ENCODE results near the gene RASL11B. TPM values are rescaled to one million over a fixed set of nuclear protein-coding genes. Genes with fewer than 3 reads are reported as not detected.

The RASL11B gene
- total RNA-seq, 2 donors from 2014 or later: 0.35 TPM; not detected in 1

DNA sequence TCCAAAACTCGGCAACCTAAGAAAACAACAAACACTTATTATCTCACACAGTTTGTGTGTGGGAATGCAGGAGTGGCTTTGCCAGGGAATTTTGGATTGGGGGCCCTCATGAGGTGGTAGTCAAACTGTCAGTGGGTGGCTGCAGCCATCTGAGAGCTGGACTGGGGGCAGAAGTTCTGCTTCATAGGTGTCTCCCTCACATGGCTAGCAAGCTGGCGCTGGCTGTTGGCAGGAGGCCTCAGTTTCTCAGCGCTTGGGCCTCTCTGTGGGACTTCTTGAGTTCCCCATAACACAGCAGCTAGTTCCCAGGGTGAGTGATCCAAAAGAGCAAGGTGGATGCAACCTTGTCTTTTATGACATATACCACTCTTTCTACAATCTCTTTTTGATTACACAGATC is 26.0 kb upstream of the RASL11B start:
- TF ChIP-seq, protein P1, sequence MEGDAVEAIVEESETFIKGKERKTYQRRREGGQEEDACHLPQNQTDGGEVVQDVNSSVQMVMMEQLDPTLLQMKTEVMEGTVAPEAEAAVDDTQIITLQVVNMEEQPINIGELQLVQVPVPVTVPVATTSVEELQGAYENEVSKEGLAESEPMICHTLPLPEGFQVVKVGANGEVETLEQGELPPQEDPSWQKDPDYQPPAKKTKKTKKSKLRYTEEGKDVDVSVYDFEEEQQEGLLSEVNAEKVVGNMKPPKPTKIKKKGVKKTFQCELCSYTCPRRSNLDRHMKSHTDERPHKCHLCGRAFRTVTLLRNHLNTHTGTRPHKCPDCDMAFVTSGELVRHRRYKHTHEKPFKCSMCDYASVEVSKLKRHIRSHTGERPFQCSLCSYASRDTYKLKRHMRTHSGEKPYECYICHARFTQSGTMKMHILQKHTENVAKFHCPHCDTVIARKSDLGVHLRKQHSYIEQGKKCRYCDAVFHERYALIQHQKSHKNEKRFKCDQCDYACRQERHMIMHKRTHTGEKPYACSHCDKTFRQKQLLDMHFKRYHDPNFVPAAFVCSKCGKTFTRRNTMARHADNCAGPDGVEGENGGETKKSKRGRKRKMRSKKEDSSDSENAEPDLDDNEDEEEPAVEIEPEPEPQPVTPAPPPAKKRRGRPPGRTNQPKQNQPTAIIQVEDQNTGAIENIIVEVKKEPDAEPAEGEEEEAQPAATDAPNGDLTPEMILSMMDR (IDR thresholded peaks at IDR 0.05): no peak
- no peak for DNase-seq
- intact Hi-C loops (cut with DNase I): no loop called here
- Histone ChIP-seq H3K9ac (ENCODE audit: low read depth in 2 of 2, low read length in 2 of 2) (no peak overlapping the region), H3K4me1 (no peaks in the 10 kb centered on the region), H3K9me3 (no peaks in the 10 kb centered on the region), H3K4me3 (no peak overlapping the region), H3K27me3 (no peaks in the 10 kb centered on the region), H3K27ac (no peak overlapping the region), H3K36me3 (no peaks in the 10 kb centered on the region)

DNA sequence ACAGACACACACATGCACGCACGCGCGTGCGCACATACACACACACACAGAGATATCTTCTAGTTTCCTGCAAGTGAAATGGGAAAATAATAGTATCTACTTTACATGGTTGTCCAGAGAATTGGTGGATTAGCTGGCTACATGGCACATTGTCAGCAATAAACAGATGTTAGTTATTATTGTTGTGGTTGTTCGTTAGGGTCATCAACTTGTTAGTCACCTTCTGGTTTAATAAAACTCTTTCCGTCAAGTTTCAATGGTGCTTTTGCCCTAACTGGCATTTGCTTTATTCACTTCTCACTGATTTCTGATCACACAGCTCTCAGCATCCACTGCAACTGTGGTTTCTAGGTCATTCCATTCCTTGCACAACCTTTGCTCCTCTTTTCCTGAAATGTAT is 25.4 kb upstream of the RASL11B start:
- Histone ChIP-seq H3K36me3 (no peaks in the 10 kb centered on the region), H3K4me1 (no peaks in the 10 kb centered on the region), H3K27me3 (no peaks in the 10 kb centered on the region), H3K9me3 (no peaks in the 10 kb centered on the region), H3K9ac (ENCODE audit: low read depth in 2 of 2, low read length in 2 of 2) (no peak overlapping the region), H3K4me3 (no peak overlapping the region), H3K27ac (no peak overlapping the region)
- intact Hi-C loops (cut with DNase I): no loop called here
- TF ChIP-seq, protein P1 (IDR thresholded peaks at IDR 0.05): no peak
- DNase-seq: no peak

DNA sequence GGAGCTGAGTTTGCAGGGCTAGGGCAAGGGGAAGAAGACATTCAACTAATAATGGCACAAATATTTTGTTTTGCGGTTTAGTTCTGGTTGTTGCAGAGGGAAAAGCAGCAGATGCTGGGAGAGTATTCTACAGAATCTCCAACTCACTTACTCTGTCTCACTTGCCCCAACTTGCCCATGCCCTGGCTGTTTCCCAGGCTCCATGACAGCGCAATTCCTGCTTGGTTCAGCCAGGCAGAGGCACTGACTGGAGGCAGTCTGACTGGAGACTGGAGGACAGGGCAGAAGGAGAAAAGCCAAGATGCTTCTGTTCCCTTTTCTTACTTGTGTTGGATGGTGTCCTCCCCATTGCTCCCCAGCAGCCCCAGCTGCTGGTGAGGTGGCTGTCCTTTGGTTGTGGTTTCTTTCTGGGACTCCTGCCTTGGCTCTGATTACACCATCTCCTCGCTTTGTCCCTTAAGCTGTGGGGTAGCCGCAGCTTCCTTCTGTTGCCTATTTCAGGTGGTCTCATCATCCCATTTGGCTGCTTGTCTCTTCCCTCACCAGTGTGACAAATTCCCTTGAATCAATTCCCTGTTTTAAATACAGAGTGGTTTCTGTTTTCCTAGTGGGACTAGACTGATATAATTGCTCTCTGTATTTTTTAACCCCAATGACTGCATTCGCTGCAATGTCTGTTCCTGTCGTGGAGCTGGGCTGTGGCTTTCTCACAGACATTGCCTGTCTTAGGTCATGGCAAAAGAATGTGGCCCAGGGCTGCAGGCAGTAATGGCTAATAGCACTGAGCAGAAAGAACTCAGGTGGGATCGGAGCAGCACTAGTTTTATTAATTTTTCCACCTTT is 24.2 kb upstream of the RASL11B start:
- Histone ChIP-seq H3K4me3 (no peak overlapping the region), H3K9ac (ENCODE audit: low read depth in 2 of 2, low read length in 2 of 2) (no peak overlapping the region), H3K4me1 (no peaks in the 10 kb centered on the region), H3K27ac (no peak overlapping the region), H3K36me3 (no peaks in the 10 kb centered on the region), H3K27me3 (no peaks in the 10 kb centered on the region), H3K9me3 (no peaks in the 10 kb centered on the region)
- TF ChIP-seq, protein P1 (IDR thresholded peaks at IDR 0.05): no peak
- DNase-seq: no peak
- intact Hi-C loops (cut with DNase I): no loop called here

DNA sequence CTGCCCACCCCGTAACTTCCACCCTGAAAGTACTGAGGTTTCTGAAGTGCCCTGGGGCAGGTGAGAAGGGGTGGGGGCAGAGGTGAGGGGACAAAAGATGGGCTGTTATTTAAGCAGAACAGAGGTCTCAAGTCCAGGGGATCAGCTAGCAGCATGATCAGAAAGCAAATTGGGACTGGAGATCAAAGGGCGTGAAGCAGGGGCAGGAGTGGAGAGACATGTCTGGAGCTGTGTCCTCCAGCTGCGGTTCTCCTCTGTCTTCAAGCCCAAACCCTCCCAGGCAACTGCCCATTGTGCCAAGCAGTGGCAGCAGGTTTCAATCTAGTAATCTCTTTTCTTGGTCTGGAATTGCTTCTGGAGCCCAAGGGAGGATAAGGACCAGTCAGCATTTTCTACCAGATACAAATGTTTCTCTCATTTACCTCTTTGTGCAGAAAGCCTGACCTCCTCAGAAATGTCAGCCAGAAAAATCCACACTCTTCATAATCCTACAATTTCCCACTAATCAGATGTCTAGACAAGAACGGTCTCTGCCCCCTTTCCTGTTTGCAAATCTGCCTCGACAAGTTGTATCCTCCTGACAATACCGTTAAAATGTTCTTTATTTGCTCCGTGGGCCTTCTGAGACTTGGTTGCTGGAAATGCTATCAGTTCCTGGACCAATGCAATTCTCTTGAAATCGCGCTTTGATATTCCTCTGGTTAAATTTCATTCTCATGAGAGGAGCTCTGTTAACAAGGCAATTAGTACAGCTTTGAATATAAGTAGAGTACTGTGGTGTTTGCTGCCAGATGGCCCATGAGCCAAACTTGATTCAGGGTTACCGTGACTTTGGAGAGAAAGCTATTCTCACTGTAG is 23.2 kb upstream of the RASL11B start:
- no peaks in the 10 kb centered on the region for H3K9me3 ChIP-seq
- no peaks in the 10 kb centered on the region for H3K36me3 ChIP-seq
- intact Hi-C loops (cut with DNase I): no loop called here
- no peaks in the 10 kb centered on the region for H3K27me3 ChIP-seq
- H3K9ac ChIP-seq (ENCODE audit: low read depth in 2 of 2, low read length in 2 of 2): no peak overlapping the region
- no peak for DNase-seq
- TF ChIP-seq, protein P1 (IDR thresholded peaks at IDR 0.05): no peak
- no peak overlapping the region for H3K27ac ChIP-seq
- H3K4me1 ChIP-seq: no peaks in the 10 kb centered on the region
- no peak overlapping the region for H3K4me3 ChIP-seq

DNA sequence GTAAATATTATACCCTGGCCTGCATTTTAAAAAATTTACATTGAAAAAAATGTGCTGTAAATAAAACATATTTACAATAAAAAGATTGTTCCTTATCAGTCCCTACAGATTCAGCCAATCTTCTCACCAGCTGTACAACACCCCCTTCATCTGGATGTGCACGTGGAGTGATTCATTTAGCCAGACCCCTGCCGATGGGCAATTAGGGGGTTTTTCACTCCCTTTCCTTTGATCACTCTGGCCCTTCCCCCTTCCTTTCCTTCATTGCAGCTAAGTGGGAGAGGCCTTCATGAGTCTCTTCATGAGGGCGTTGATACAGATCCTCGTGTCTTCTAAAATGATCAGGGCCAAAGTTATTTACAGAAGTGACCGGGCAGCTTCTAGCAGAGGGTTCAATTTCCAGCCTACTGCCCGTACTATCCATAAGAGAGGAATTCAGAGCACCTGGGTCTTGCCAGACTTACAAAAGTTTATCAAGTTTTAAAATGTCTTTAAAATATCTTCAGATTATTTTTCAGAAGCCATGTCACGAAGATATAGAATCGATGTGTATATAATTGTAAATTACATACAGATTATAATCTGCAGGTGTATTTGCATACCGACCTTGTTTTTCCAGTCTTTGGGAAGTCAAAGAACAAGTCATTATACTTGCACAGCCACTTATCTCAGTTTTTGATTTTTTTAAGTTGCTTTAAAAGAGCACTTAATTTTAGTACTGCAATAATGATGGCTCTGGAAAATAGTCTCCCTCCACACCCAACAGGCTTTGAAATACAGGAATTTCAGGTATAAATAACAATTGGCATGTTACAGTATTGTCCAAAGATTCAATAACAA is 21.4 kb upstream of the RASL11B start:
- TF ChIP-seq, protein P1 (IDR thresholded peaks at IDR 0.05): no peak
- no peaks in the 10 kb centered on the region for H3K36me3 ChIP-seq
- no peak overlapping the region for H3K4me3 ChIP-seq
- H3K4me1 ChIP-seq: no peaks in the 10 kb centered on the region
- H3K9ac ChIP-seq (ENCODE audit: low read depth in 2 of 2, low read length in 2 of 2): no peak overlapping the region
- H3K27me3 ChIP-seq: no peaks in the 10 kb centered on the region
- no peak for DNase-seq
- H3K27ac ChIP-seq: no peak overlapping the region
- no peaks in the 10 kb centered on the region for H3K9me3 ChIP-seq
- intact Hi-C loops (cut with DNase I): no loop called here

All from colonic mucosa (tissue), 4 donors.